ENCODE data around the gene ACTN1.

Gene ACTN1

GRCh38 chr14:68824207-68824516 lies 154.9 kb downstream of the ACTN1 start:
- DNase-seq (ENCODE audit: low spot score): no peak

All from GM03348 (cell line).